ENCODE measurements around the gene CHCHD6.

Gene CHCHD6

DNA sequence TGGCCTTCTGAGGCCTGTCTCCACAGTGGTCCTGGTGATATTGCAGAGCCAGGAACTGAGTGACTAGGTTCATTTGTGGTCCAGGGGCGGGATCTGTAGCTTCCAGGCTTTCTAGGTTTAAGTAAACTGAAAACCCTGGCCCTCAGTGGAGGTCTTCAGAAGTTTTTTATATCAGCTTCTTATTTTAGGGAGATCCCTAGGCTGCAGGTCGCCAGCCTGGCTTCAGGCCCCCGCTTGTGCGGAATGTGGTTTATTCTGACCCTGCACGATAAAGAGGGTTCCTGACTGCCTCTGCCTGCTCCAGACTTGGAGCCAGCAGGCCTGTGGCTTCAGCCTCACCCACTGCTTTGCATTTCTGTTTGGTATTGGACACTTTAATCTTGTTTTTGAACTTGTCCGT is 145.0 kb downstream of the CHCHD6 start:
- peaks cover 13% of the 10 kb centered on the region for H3K36me3 Mint-ChIP-seq (ENCODE audit: low read depth)
- no peak overlapping the region for H3K4me3 Mint-ChIP-seq
- H3K4me1 Mint-ChIP-seq (ENCODE audit: low read depth): no peaks in the 10 kb centered on the region
- DNase-seq: no peak
- H3K9me3 Mint-ChIP-seq: no peaks in the 10 kb centered on the region
- no peak overlapping the region for H3K27ac Mint-ChIP-seq
- no peaks in the 10 kb centered on the region for H3K27me3 Mint-ChIP-seq

DNA sequence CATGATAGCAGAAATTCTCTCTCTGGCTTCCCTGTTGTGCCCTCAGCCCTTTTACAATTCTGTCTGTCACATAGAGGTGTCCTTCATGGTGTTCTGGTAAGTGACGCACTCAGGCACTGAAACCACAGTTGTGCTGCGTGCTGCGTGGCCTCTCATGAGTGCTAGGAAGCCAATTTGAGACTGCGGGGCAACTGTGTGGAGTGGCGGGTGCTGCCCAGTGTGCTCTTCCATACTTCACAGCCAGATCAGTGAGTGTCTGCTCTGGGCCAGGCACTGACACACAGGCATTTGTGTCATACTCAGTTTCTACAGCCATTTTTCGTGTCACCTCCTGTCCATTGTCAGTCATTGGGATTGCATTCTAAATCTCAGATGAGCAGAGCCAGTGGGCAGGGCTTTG is 145.7 kb downstream of the CHCHD6 start:
- DNase-seq: no peak
- Mint-ChIP-seq H3K4me1 (ENCODE audit: low read depth) (no peaks in the 10 kb centered on the region), H3K27me3 (no peaks in the 10 kb centered on the region), H3K36me3 (ENCODE audit: low read depth) (peaks cover 21% of the 10 kb centered on the region), H3K27ac (no peak overlapping the region), H3K4me3 (no peak overlapping the region), H3K9me3 (no peaks in the 10 kb centered on the region)

GRCh38 chr3:126850370-126851085 is 146.5 kb downstream of the CHCHD6 start:
- H3K4me1 Mint-ChIP-seq (ENCODE audit: low read depth): no peaks in the 10 kb centered on the region
- H3K27me3 Mint-ChIP-seq: no peaks in the 10 kb centered on the region
- no peak for DNase-seq
- no peak overlapping the region for H3K27ac Mint-ChIP-seq
- no peaks in the 10 kb centered on the region for H3K9me3 Mint-ChIP-seq
- H3K4me3 Mint-ChIP-seq: no peak overlapping the region
- H3K36me3 Mint-ChIP-seq (ENCODE audit: low read depth): peaks cover 24% of the 10 kb centered on the region

DNA sequence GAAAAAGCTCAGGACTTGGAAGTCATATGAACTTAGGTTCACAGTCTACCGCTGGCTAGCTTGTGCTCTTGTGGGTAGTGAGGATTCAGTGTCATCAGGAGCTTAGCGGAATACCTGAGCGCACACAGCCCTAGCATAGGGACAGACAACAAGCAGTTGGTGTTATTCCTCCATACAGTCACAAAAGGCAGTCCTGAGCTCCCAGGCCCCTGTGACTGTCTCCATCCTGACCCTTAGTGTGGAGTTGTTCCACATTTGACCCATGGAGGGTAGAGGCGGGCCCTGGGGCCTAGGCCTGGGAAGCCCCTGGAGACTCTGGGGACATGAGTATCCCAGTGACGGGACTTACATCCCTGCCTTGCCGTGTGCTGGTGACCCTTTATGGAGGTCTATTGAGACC is 147.3 kb downstream of the CHCHD6 start:
- Mint-ChIP-seq H3K4me3 (no peak overlapping the region), H3K27me3 (no peaks in the 10 kb centered on the region), H3K36me3 (ENCODE audit: low read depth) (peaks cover 29% of the 10 kb centered on the region), H3K4me1 (ENCODE audit: low read depth) (no peaks in the 10 kb centered on the region), H3K27ac (no peak overlapping the region), H3K9me3 (no peaks in the 10 kb centered on the region)
- DNase-seq: no peak

GRCh38 chr3:126851934-126852333 is 147.9 kb downstream of the CHCHD6 start:
- peaks cover 29% of the 10 kb centered on the region for H3K36me3 Mint-ChIP-seq (ENCODE audit: low read depth)
- H3K4me3 Mint-ChIP-seq: no peak overlapping the region
- no peaks in the 10 kb centered on the region for H3K9me3 Mint-ChIP-seq
- no peaks in the 10 kb centered on the region for H3K27me3 Mint-ChIP-seq
- no peak overlapping the region for H3K27ac Mint-ChIP-seq
- no peak for DNase-seq
- H3K4me1 Mint-ChIP-seq (ENCODE audit: low read depth): no peaks in the 10 kb centered on the region

- Mint-ChIP-seq H3K9me3 (no peaks in the 10 kb centered on the region), H3K4me1 (ENCODE audit: low read depth) (no peaks in the 10 kb centered on the region), H3K27ac (no peak overlapping the region), H3K4me3 (no peak overlapping the region), H3K36me3 (ENCODE audit: low read depth) (peaks cover 31% of the 10 kb centered on the region), H3K27me3 (no peaks in the 10 kb centered on the region)
- no peak for DNase-seq
These were observed 148.5 kb downstream of the CHCHD6 start for GRCh38 chr3:126852511-126852910.

- Mint-ChIP-seq H3K36me3 (ENCODE audit: low read depth) (peaks cover 46% of the 10 kb centered on the region), H3K4me3 (no peak overlapping the region), H3K4me1 (ENCODE audit: low read depth) (no peaks in the 10 kb centered on the region), H3K27ac (no peak overlapping the region), H3K9me3 (no peaks in the 10 kb centered on the region), H3K27me3 (no peaks in the 10 kb centered on the region)
- DNase-seq: no peak
These were observed 150.6 kb downstream of the CHCHD6 start for GRCh38 chr3:126854666-126855065.

DNA sequence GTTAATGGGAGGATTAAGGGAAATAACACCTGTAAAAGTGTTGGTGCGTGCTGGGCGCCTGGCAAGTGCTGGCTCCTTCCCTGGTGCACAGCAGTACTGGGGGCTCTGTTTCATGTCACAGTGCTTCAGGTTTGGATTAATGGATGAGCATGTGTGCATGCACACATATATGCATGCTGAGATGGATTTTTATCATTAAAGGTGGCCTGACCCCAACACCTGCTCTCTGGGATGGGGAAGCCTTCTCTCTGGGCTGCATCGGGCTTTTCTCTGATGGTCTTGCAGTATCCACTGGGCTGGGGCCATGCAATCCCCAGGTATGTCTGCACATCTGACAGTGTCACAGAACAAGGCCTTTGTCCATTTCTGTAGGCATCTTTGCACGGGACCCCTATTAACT is 151.3 kb downstream of the CHCHD6 start:
- Mint-ChIP-seq H3K4me1 (ENCODE audit: low read depth) (no peaks in the 10 kb centered on the region), H3K27ac (no peak overlapping the region), H3K27me3 (no peaks in the 10 kb centered on the region), H3K36me3 (ENCODE audit: low read depth) (peaks cover 51% of the 10 kb centered on the region), H3K4me3 (no peak overlapping the region), H3K9me3 (no peaks in the 10 kb centered on the region)
- no peak for DNase-seq

GRCh38 chr3:126857928-126858327 is 153.9 kb downstream of the CHCHD6 start:
- DNase-seq: no peak
- Mint-ChIP-seq H3K9me3 (no peaks in the 10 kb centered on the region), H3K27me3 (no peaks in the 10 kb centered on the region), H3K36me3 (ENCODE audit: low read depth) (peaks cover 47% of the 10 kb centered on the region), H3K27ac (no peak overlapping the region), H3K4me3 (no peak overlapping the region), H3K4me1 (ENCODE audit: low read depth) (no peaks in the 10 kb centered on the region)

DNA sequence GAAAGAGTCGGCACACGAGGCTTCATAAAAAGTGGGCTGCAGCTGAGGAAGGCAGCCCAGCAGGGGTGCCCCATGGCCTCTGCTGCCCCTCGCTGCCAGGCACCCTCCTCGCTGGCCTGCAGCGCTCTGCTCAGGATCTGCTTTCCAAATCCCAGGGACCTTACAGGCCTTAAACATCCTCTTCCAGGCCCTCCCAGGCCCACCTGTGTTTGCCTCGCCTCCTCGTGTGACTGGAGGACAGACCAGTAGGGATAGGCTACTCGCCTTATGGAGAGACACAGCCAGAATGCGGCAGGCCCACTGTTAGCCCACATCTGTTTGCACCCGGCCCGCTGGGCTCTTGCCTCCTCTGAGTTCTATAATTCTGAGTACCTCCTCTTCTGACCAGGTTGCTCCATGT is 154.4 kb downstream of the CHCHD6 start:
- no peak for DNase-seq
- no peak overlapping the region for H3K4me3 Mint-ChIP-seq
- peaks cover 45% of the 10 kb centered on the region for H3K36me3 Mint-ChIP-seq (ENCODE audit: low read depth)
- no peaks in the 10 kb centered on the region for H3K4me1 Mint-ChIP-seq (ENCODE audit: low read depth)
- no peaks in the 10 kb centered on the region for H3K9me3 Mint-ChIP-seq
- H3K27ac Mint-ChIP-seq: no peak overlapping the region
- H3K27me3 Mint-ChIP-seq: no peaks in the 10 kb centered on the region

DNA sequence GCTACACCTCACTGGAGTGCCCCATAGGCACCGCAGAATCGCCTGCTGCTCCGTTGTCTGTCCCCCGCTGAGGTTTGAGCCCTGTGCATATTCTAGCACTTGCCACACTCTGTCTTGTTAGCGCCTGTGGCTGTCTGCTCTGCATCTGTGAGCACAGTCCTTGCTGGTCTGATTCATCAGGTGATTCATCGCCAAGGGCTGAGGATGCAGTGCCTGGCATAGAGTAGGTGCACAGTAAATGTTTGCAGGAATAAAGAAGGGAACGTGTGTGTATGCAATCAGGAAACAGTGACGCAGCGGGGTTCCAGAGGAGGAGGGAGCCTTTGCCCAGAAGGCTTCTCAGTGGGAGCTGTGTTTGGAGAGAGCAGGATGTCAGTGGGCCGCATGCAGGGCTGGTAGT is 154.8 kb downstream of the CHCHD6 start:
- Mint-ChIP-seq H3K27ac (no peak overlapping the region), H3K4me1 (ENCODE audit: low read depth) (no peaks in the 10 kb centered on the region), H3K9me3 (no peaks in the 10 kb centered on the region), H3K27me3 (no peaks in the 10 kb centered on the region), H3K36me3 (ENCODE audit: low read depth) (peaks cover 42% of the 10 kb centered on the region), H3K4me3 (no peak overlapping the region)
- no peak for DNase-seq

GRCh38 chr3:126859415-126860246 is 155.6 kb downstream of the CHCHD6 start:
- H3K27me3 Mint-ChIP-seq: no peaks in the 10 kb centered on the region
- no peak overlapping the region for H3K27ac Mint-ChIP-seq
- no peak overlapping the region for H3K4me3 Mint-ChIP-seq
- H3K36me3 Mint-ChIP-seq (ENCODE audit: low read depth): peaks cover 34% of the 10 kb centered on the region
- H3K9me3 Mint-ChIP-seq: no peaks in the 10 kb centered on the region
- no peaks in the 10 kb centered on the region for H3K4me1 Mint-ChIP-seq (ENCODE audit: low read depth)
- no peak for DNase-seq

DNA sequence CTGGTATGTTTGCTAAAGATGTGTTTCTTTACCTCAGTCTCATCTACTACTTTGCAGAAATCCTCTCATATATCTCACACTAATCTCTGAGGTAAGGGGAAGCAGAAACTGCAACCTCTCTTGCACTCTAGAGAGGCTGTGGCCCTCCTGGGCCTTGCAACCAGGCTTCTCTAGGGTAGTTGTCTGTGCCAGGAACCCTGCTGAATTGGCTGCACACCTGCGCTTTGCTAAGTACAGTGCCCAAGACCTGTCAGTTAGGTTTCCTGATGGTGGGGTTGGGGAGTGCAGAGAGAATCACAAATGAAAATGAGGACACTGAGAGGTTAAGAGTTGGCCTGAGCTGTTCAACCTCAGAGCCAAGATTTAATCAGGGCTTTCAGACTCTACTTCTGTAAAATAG is 161.7 kb downstream of the CHCHD6 start:
- Mint-ChIP-seq H3K4me1 (ENCODE audit: low read depth) (no peaks in the 10 kb centered on the region), H3K27me3 (no peaks in the 10 kb centered on the region), H3K36me3 (ENCODE audit: low read depth) (peaks cover 15% of the 10 kb centered on the region), H3K9me3 (no peaks in the 10 kb centered on the region), H3K4me3 (no peak overlapping the region), H3K27ac (no peak overlapping the region)
- no peak for DNase-seq

- Mint-ChIP-seq H3K27me3 (no peaks in the 10 kb centered on the region), H3K27ac (no peak overlapping the region), H3K4me1 (ENCODE audit: low read depth) (no peaks in the 10 kb centered on the region), H3K9me3 (no peaks in the 10 kb centered on the region), H3K36me3 (ENCODE audit: low read depth) (peaks cover 14% of the 10 kb centered on the region), H3K4me3 (no peak overlapping the region)
- DNase-seq: no peak
These were observed 162.2 kb downstream of the CHCHD6 start for GRCh38 chr3:126866175-126866759.

Measured in activated T-cell treated with anti-CD3 and anti-CD28 coated beads, Interleukin-2, amount 50 U/mL, for 24 hours (primary cell).